Left lung (tissue), 10 donors: Measurements from ENCODE around the gene RBM19. TPM values are rescaled to one million over a fixed set of nuclear protein-coding genes. Genes with fewer than 3 reads are reported as not detected.

Experiments
- ATAC-seq: fragments of 200-7000 bp; cut with Tn5 transposase; one replicate; pipeline ENCODE4 v1.9.1; 2020; ENCODE audit warnings: moderate library complexity
- DNase-seq, 4 donors: peaks; one replicate each; pipeline ENCODE4 v3.0.0-alpha.2; 2013 to 2020
- H3K27ac ChIP-seq, 2 donors: fragments of 200-600 bp; sonication (generic) in 1 of 2; one replicate each; pipeline versions ENCODE4 v1.5.0 to v1.8.0; 2020 to 2021
- H3K27me3 ChIP-seq, 2 donors: fragments of 200-600 bp; sonication (generic) in 1 of 2; one replicate each; pipeline versions ENCODE4 v1.5.0 to v1.8.0; 2020 to 2021
- H3K36me3 ChIP-seq, 2 donors: fragments of 200-600 bp; sonication (generic) in 1 of 2; one replicate each; pipeline versions ENCODE4 v1.5.0 to v1.8.0; 2020 to 2021
- H3K4me1 ChIP-seq, 2 donors: fragments of 200-600 bp; one replicate each; pipeline ENCODE4 v1.8.0; 2021
- H3K4me3 ChIP-seq, 2 donors: fragments of 200-600 bp; sonication (generic) in 1 of 2; one replicate each; pipeline versions ENCODE4 v1.5.0 to v1.8.0; 2020 to 2021; ENCODE audit warnings: mild to moderate bottlenecking in 1 of 2
- H3K9me3 ChIP-seq, 2 donors: fragments of 200-600 bp; sonication (generic) in 1 of 2; one replicate each; pipeline versions ENCODE4 v1.5.0 to v1.8.0; 2020 to 2021
- CTCF ChIP-seq, 2 donors: fragments of 200-600 bp; sonication (generic) in 1 of 2; IDR thresholded peaks; one replicate each; pipeline versions ENCODE4 v1.5.0 to v1.8.0; 2021; ENCODE audit warnings: antibody characterized with exemption in 2 of 2
- intact Hi-C, 2 donors: fragments of 100-400 bp; cut with DNase I; formaldehyde crosslinking; loops; one replicate each; pipeline versions ENCODE4 v1.11.2 to v1.14.2; 2022
- polyA plus RNA-seq, 6 donors: library from polyadenylated mRNA; unstranded; fragments of 120-200 nt; gene quantifications; one replicate each; pipeline ENCODE4 v1.2.1, GENCODE V29; 2013; ENCODE audit not compliant: insufficient read length in 6 of 6
- total RNA-seq, 2 donors: library from RNA; stranded (reverse); fragmentation: NEBNext Ultra II Directional; extraction: Animal tissue kit (Norgen Biotek cat#: 25700); gene quantifications; one replicate each; pipeline ENCODE4 v1.2.1, GENCODE V29; 2021
- donor health status: DM: no; HTN: yes; CAD: no.
- donor health status: DM: no; HTN: no; CAD: no.

Gene RBM19
- total and polyA plus RNA-seq, 8 donors, result 21.5 to 33.4 (median 31.2) TPM

GRCh38 chr12:113930249-113930648 is 35.9 kb downstream of the RBM19 start:
- no peaks in the 10 kb centered on the region for H3K27me3 ChIP-seq
- peaks cover 0 to 3% of the 10 kb centered on the region in 2 donors for H3K4me1 ChIP-seq
- H3K36me3 ChIP-seq, result peaks cover 0 to 84% of the 10 kb centered on the region in 2 donors
- no peak overlapping the region for H3K4me3 ChIP-seq
- no peak for ATAC-seq
- DNase-seq, result no peak
- intact Hi-C loops, result no loop called here
- no peaks in the 10 kb centered on the region for H3K9me3 ChIP-seq
- TF ChIP-seq CTCF (IDR thresholded peaks at IDR 0.05), result no peak
- no peak overlapping the region for H3K27ac ChIP-seq

- peaks cover 0 to 84% of the 10 kb centered on the region in 2 donors for H3K36me3 ChIP-seq
- no peak overlapping the region for H3K4me3 ChIP-seq
- DNase-seq, result no peak
- TF ChIP-seq CTCF (IDR thresholded peaks at IDR 0.05), result no peak
- no peaks in the 10 kb centered on the region for H3K27me3 ChIP-seq
- intact Hi-C loops, result no loop called here
- ATAC-seq, result no peak
- H3K4me1 ChIP-seq, result peaks cover 0 to 3% of the 10 kb centered on the region in 2 donors
- no peaks in the 10 kb centered on the region for H3K9me3 ChIP-seq
- no peak overlapping the region for H3K27ac ChIP-seq
These were observed 36.7 kb downstream of the RBM19 start for GRCh38 chr12:113929312-113929989.

GRCh38 chr12:113926788-113927187 is 39.3 kb downstream of the RBM19 start:
- Histone ChIP-seq H3K36me3 (peaks cover 0 to 85% of the 10 kb centered on the region in 2 donors), H3K27ac (no peak overlapping the region), H3K9me3 (no peaks in the 10 kb centered on the region), H3K27me3 (no peaks in the 10 kb centered on the region), H3K4me3 (no peak overlapping the region), H3K4me1 (no peaks in the 10 kb centered on the region)
- intact Hi-C loops, result no loop called here
- no peak for TF ChIP-seq CTCF (IDR thresholded peaks at IDR 0.05)
- no peak for DNase-seq
- ATAC-seq, result no peak

GRCh38 chr12:113924341-113924740 is 41.8 kb downstream of the RBM19 start:
- H3K27ac ChIP-seq, result no peak overlapping the region
- no peak overlapping the region for H3K4me3 ChIP-seq
- intact Hi-C loops, result no loop called here
- peaks cover 0 to 81% of the 10 kb centered on the region in 2 donors for H3K36me3 ChIP-seq
- no peaks in the 10 kb centered on the region for H3K27me3 ChIP-seq
- no peaks in the 10 kb centered on the region for H3K4me1 ChIP-seq
- H3K9me3 ChIP-seq, result no peaks in the 10 kb centered on the region
- TF ChIP-seq CTCF (IDR thresholded peaks at IDR 0.05), result no peak
- ATAC-seq (no peak), DNase-seq (no peak)

GRCh38 chr12:113923251-113923650 is 42.9 kb downstream of the RBM19 start:
- intact Hi-C loops, result no loop called here
- Histone ChIP-seq H3K27ac (no peak overlapping the region), H3K36me3 (peaks cover 0 to 78% of the 10 kb centered on the region in 2 donors), H3K4me1 (no peaks in the 10 kb centered on the region), H3K27me3 (no peaks in the 10 kb centered on the region), H3K9me3 (no peaks in the 10 kb centered on the region), H3K4me3 (no peak overlapping the region)
- ATAC-seq (no peak), DNase-seq (no peak)
- TF ChIP-seq CTCF (IDR thresholded peaks at IDR 0.05), result no peak
